ENCODE measurements around the gene SPAG9.

DNA sequence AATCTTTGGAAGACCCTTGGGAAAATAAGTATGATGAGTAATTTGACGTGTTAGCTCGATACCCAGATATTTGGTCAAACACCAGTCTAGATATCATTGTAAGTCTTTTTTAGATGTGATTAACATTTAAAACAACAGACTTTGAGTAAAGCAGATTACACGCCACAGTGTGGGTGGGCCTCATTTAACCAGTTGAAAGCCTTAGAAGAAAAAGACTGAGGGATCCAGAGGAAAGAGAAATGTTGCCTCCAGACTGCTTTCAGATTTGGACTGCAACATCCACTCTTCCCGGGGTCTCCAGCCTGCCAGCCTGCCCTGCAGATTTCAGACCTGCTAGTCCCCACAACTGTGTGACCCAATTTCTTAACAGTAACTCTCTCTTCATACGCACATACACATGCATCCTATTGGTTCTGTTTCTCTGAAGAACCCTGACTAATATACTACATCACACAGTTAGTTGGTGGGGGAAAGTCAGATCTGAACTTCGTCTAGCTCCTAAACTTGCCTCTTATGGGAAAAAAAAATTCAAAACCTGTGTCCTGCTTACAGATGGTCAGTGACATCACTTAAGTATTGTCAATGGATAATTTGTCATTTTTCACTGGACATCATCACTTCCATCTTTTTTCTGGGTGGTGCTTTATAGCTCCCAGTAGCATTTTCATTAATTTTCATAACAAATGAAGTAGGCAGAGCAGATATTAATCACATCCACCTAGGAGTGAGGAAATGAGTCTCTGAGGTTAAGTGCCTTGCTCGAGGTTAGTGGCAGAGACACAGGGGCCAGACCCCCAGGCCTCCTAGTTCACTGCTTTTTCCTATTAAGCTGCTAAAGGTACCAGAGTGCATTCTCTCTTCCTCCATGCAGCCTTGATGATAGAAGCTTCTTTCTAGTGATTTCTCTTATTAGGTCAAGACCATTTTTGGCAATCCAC, 146.8 kb downstream of the SPAG9 start:
- TF ChIP-seq, protein P1, sequence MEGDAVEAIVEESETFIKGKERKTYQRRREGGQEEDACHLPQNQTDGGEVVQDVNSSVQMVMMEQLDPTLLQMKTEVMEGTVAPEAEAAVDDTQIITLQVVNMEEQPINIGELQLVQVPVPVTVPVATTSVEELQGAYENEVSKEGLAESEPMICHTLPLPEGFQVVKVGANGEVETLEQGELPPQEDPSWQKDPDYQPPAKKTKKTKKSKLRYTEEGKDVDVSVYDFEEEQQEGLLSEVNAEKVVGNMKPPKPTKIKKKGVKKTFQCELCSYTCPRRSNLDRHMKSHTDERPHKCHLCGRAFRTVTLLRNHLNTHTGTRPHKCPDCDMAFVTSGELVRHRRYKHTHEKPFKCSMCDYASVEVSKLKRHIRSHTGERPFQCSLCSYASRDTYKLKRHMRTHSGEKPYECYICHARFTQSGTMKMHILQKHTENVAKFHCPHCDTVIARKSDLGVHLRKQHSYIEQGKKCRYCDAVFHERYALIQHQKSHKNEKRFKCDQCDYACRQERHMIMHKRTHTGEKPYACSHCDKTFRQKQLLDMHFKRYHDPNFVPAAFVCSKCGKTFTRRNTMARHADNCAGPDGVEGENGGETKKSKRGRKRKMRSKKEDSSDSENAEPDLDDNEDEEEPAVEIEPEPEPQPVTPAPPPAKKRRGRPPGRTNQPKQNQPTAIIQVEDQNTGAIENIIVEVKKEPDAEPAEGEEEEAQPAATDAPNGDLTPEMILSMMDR (IDR thresholded peaks at IDR 0.05; ENCODE audit: low read depth, low read length, poor library complexity, severe bottlenecking), result no peak
- TF ChIP-seq EZH2phosphoT487 (IDR thresholded peaks at IDR 0.05; ENCODE audit: borderline replicate concordance, low read length), result no peak
